DND-41 (cell line): ENCODE data around the gene ATIC.

Experiments
- EZH2 ChIP-seq: IDR thresholded peaks from 3 replicates; pipeline ENCODE4 v1.6.1; 2012; ENCODE audit warnings: borderline replicate concordance, low read depth, mild to moderate bottlenecking, moderate library complexity, low read length, inconsistent platforms; ENCODE audit not compliant: severe bottlenecking
- TF ChIP-seq, protein P1 (sequence below): IDR thresholded peaks from 2 replicates; pipeline ENCODE4 v1.5.1; 2012; ENCODE audit warnings: borderline replicate concordance, low read length, moderate library complexity, mild to moderate bottlenecking; ENCODE audit not compliant: poor library complexity, severe bottlenecking; ENCODE audit errors: extremely low read depth

- TF ChIP-seq, protein P1, sequence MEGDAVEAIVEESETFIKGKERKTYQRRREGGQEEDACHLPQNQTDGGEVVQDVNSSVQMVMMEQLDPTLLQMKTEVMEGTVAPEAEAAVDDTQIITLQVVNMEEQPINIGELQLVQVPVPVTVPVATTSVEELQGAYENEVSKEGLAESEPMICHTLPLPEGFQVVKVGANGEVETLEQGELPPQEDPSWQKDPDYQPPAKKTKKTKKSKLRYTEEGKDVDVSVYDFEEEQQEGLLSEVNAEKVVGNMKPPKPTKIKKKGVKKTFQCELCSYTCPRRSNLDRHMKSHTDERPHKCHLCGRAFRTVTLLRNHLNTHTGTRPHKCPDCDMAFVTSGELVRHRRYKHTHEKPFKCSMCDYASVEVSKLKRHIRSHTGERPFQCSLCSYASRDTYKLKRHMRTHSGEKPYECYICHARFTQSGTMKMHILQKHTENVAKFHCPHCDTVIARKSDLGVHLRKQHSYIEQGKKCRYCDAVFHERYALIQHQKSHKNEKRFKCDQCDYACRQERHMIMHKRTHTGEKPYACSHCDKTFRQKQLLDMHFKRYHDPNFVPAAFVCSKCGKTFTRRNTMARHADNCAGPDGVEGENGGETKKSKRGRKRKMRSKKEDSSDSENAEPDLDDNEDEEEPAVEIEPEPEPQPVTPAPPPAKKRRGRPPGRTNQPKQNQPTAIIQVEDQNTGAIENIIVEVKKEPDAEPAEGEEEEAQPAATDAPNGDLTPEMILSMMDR = no peak
- no peak for TF ChIP-seq EZH2
These were observed 56.6 kb downstream of the ATIC start for GRCh38 chr2:215368493-215368809.
